ENCODE measurements around the gene CIAO1. TPM values are rescaled to one million over a fixed set of nuclear protein-coding genes. Genes with fewer than 3 reads are reported as not detected.

The CIAO1 gene
- total RNA-seq, 1 donor from 2014 or later: 96.7 TPM

Other genes with a start within 250 kb of the CIAO1 start
- 5.1 and 6.3 TPM in 2 replicates for gene GPAT2, start 231.3 kb upstream of the CIAO1 start, total RNA-seq
- gene ADRA2B, start 149.7 kb upstream of the CIAO1 start, total RNA-seq: not detected in 2 replicates
- 0.07 TPM in 1 of 2 replicates, not detected in the other for gene ASTL, start 127.7 kb upstream of the CIAO1 start, total RNA-seq
- gene DUSP2, start 120.8 kb upstream of the CIAO1 start, total RNA-seq: 0.42 and 0.53 TPM in 2 replicates
- 159 and 229 TPM in 2 replicates for gene STARD7, start 57.4 kb upstream of the CIAO1 start, total RNA-seq
- 17.1 and 22.4 TPM in 2 replicates for gene TMEM127, start 228 bp upstream of the CIAO1 start, total RNA-seq
- 64.1 and 68.1 TPM in 2 replicates for gene SNRNP200, start 39.3 kb downstream of the CIAO1 start, total RNA-seq
- 1.3 and 5.4 TPM in 2 replicates for gene ITPRIPL1, start 59.1 kb downstream of the CIAO1 start, total RNA-seq
- 17.7 and 29.2 TPM in 2 replicates for gene NCAPH, start 69.5 kb downstream of the CIAO1 start, total RNA-seq
- not detected in 2 replicates for gene NEURL3, start 239.1 kb downstream of the CIAO1 start, total RNA-seq

Measured in pulmonary artery endothelial cell (primary cell).